ENCODE results near the gene MTUS2. TPM values are rescaled to one million over a fixed set of nuclear protein-coding genes. Genes with fewer than 3 reads are reported as not detected.

Gene MTUS2
- polyA plus RNA-seq (2013) = 0.08 TPM

DNA sequence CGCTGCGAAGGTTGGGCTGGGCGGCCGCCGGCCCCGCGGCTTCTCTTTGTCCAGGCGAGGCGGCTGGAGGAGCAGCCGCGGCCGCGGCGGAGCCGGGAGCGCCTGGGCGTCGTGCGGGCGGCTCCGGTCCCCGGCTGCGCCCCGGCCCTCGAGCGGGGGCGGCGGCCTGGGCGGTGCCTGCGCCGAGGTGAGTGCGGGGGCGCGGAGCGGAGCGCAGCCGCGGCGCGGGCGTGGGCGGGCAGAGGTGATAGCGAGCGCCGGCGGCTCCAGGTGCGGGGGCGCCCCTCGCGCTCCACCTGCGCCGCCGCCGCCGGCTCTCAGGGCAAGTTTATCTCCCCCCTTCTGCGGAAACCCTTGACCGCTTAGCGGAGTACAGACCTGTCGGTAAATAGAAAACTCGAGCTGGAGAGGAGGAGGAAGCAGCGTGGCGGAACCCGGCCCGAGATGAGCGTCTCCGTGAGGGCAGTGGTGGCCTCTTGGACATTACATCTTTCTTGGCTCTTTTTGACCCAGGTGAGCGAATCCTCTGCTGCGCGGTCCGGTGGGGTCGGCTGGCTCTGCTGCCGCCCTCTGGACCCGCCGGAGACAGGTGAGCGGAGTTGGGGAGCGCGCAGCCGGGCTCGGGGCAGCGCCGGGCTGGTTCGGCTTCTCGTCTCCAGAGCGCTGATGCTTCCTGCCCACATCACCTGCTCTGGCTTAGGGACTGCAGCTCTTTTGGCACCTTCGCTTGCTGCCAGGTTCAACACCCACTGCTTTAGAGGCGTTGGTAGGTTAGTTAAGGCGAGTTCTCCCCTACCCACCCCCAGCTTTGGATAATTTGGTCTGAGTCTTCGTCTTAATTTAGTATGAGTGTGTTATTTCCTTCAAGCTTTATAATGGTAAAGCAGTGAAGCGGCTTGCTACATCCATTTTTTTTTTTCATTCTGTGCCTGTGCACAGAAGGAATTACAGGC lies at the start of gene MTUS2:
TSS of gene MTUS2 (plus strand) at position 241 of the 953 bp plus-strand sequence.
- POLR2A ChIA-PET = interaction anchor here (0.7 kb wide), 1 partner anchor 1119 kb away, joined by 4 read pairs; no protein-coding TSS in a partner anchor
- Histone ChIP-seq H3K27me3 (replicated peaks in 2 of 5; ENCODE audit: control insufficient read depth in 4 of 5, insufficient read depth in 5 of 5, low read length in 4 of 5) (peaks cover 14 to 59% (median 34%) of the 10 kb centered on the region in 5 experiments), H3K36me3 (ENCODE audit: control insufficient read depth in 4 of 4, insufficient read depth in 4 of 4, low read length in 3 of 4) (no peaks in the 10 kb centered on the region), H3K4me1 (ENCODE audit: control extremely low read depth in 1 of 4, control insufficient read depth in 4 of 4, insufficient read depth in 4 of 4, low read length in 3 of 4) (peaks cover 7 to 18% (median 14%) of the 10 kb centered on the region in 4 experiments), H3K27ac (ENCODE audit: insufficient read depth in 1 of 2, low read depth in 1 of 2, low read length in 2 of 2, poor library complexity in 1 of 2, severe bottlenecking in 2 of 2) (no peak within 1 kb of the TSS), H3K9me3 (ENCODE audit: control extremely low read depth in 1 of 5, control insufficient read depth in 4 of 5, insufficient read depth in 2 of 5, low read depth in 1 of 5, low read length in 4 of 5) (peaks cover 0 to 13% (median 8%) of the 10 kb centered on the region in 5 experiments), H3K4me3 (ENCODE audit: control insufficient read depth in 1 of 7, extremely low read depth in 1 of 7, insufficient read depth in 4 of 7, low read depth in 2 of 7, low read length in 6 of 7) (peak within 1 kb of the TSS; percentile 42 to 80 (median 61))
- WGBS (ENCODE audit: insufficient coverage) = 0% methylated on average over 78 of the region's 89 CpGs
- CTCF ChIA-PET = interaction anchor here (1.6 kb wide), 1 partner anchor 17 kb away, joined by 3 read pairs; no protein-coding TSS in a partner anchor
- peak in 2 of 3 donors; percentile 34 to 45 for DNase-seq

DNA sequence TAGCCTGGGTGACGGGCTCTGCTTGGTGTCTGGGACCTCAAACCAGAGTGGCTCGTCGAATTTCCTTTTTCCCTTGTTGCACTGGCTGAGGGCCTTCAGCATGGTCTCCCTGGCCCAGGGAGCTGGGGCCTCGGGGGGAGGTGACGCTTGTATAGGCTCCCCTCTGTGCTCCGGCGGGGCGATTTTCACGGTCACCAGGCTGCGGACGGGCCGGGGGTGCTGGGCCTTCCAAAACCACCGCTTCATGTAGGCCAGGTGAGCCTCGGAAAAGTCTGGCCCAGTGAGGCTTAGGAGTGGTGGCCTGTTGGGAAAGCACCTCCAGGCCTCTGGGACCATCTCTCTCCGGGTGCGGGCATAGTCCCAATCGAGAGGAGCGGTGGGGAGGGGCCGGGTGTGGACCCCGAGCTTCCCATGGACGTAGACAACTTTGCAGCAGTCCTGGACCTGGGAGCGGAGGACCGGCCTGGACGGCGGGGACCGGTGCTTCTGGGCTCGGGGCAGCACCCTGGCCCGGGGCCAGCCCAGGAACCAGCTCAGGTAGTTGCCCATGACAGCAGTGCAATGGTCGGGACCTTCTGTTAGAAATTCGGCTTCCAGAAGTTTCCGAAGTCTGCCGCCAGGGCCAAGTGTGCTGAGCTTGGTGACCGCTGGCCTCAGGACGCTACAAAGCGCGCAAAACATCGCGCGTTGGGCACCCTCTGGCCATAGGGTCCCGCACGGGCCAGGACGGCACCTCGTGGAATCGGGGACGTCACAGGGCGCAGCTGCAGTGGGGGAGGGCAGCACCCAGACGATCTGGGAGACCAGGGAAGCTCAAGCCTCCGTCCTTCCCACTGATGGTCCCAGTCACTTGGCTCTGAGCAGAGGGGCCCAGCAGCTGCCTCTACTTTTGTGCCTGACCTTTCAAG lies 41.6 kb upstream of the MTUS2 start:
- Histone ChIP-seq H3K9me3 (ENCODE audit: control extremely low read depth in 1 of 5, control insufficient read depth in 4 of 5, insufficient read depth in 2 of 5, low read depth in 1 of 5, low read length in 4 of 5) (peaks cover 0 to 12% (median 0%) of the 10 kb centered on the region in 5 experiments), H3K36me3 (ENCODE audit: control insufficient read depth in 4 of 4, insufficient read depth in 4 of 4, low read length in 3 of 4) (no peaks in the 10 kb centered on the region), H3K4me1 (ENCODE audit: control extremely low read depth in 1 of 4, control insufficient read depth in 4 of 4, insufficient read depth in 4 of 4, low read length in 3 of 4) (no peaks in the 10 kb centered on the region), H3K27me3 (replicated peaks in 2 of 5; ENCODE audit: control insufficient read depth in 4 of 5, insufficient read depth in 5 of 5, low read length in 4 of 5) (peaks cover 0 to 2% (median 0%) of the 10 kb centered on the region in 5 experiments), H3K27ac (ENCODE audit: insufficient read depth in 1 of 2, low read depth in 1 of 2, low read length in 2 of 2, poor library complexity in 1 of 2, severe bottlenecking in 2 of 2) (no peak overlapping the region), H3K4me3 (ENCODE audit: control insufficient read depth in 1 of 7, extremely low read depth in 1 of 7, insufficient read depth in 4 of 7, low read depth in 2 of 7, low read length in 6 of 7) (no peak overlapping the region)
- CTCF ChIA-PET = no interaction called here
- POLR2A ChIA-PET = no interaction called here
- no peak for DNase-seq
- WGBS (ENCODE audit: insufficient coverage) = 96% methylated on average over 48 of the region's 48 CpGs

DNA sequence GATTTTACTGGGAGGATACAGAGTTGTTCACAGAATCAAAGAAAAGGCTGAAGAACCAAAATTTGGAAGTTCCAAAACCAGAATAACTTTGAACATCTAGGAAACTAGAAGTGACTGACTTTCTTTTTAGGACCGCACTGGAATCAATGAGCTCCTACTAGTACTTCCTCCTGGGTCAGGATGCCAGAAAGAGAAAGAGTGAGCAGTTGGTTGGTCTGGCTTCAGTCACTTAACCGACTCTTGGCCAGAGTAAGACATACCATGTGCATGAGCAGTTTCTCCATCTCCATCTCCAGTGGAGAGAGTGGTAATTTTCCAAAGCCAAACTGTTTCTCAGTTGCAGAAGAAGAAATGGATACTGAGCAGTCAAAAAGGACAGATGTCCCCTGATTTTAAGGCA lies 27.1 kb upstream of the MTUS2 start:
- ChIA-PET CTCF (no interaction called here), POLR2A (no interaction called here)
- H3K36me3 ChIP-seq (ENCODE audit: control insufficient read depth in 4 of 4, insufficient read depth in 4 of 4, low read length in 3 of 4) = no peaks in the 10 kb centered on the region
- H3K27me3 ChIP-seq (replicated peaks in 2 of 5; ENCODE audit: control insufficient read depth in 4 of 5, insufficient read depth in 5 of 5, low read length in 4 of 5) = peaks cover 0 to 9% (median 2%) of the 10 kb centered on the region in 5 experiments
- H3K4me1 ChIP-seq (ENCODE audit: control extremely low read depth in 1 of 4, control insufficient read depth in 4 of 4, insufficient read depth in 4 of 4, low read length in 3 of 4) = peaks cover 0 to 5% (median 2%) of the 10 kb centered on the region in 4 experiments
- DNase-seq = peak in 2 of 3 donors; percentile 22 to 41
- H3K4me3 ChIP-seq (ENCODE audit: control insufficient read depth in 1 of 7, extremely low read depth in 1 of 7, insufficient read depth in 4 of 7, low read depth in 2 of 7, low read length in 6 of 7) = no peak overlapping the region
- 27% methylated on average over 2 of the region's 2 CpGs for WGBS (ENCODE audit: insufficient coverage)
- H3K9me3 ChIP-seq (ENCODE audit: control extremely low read depth in 1 of 5, control insufficient read depth in 4 of 5, insufficient read depth in 2 of 5, low read depth in 1 of 5, low read length in 4 of 5) = no peaks in the 10 kb centered on the region
- no peak overlapping the region for H3K27ac ChIP-seq (ENCODE audit: insufficient read depth in 1 of 2, low read depth in 1 of 2, low read length in 2 of 2, poor library complexity in 1 of 2, severe bottlenecking in 2 of 2)

DNA sequence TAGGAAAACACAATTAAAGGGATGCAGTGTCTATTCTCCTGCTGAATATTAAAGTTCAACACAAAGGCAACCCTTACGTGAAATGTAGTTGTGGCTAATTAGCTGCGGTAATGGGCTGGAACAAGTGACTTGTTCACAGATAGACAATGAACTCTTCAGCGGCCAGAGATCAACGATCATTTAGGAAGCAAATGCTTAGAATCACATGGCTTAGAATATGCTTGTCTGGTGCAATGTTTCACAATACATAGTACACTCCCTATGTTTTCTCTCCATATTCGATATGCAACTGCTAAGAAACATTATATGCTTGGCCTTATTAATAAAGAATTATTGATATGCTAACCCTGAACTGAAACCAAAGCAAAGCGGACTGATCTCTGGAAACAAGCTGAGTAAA lies 25.7 kb upstream of the MTUS2 start:
- H3K4me1 ChIP-seq (ENCODE audit: control extremely low read depth in 1 of 4, control insufficient read depth in 4 of 4, insufficient read depth in 4 of 4, low read length in 3 of 4) = peaks cover 0 to 5% (median 2%) of the 10 kb centered on the region in 4 experiments
- ChIA-PET CTCF (interaction anchor here (0.8 to 2.6 kb wide), 6 partner anchors 114 to 470 kb away, joined by 3 to 12 read pairs (median 6); no protein-coding TSS in a partner anchor), POLR2A (no interaction called here)
- no peak overlapping the region for H3K27ac ChIP-seq (ENCODE audit: insufficient read depth in 1 of 2, low read depth in 1 of 2, low read length in 2 of 2, poor library complexity in 1 of 2, severe bottlenecking in 2 of 2)
- no peak overlapping the region for H3K4me3 ChIP-seq (ENCODE audit: control insufficient read depth in 1 of 7, extremely low read depth in 1 of 7, insufficient read depth in 4 of 7, low read depth in 2 of 7, low read length in 6 of 7)
- no peaks in the 10 kb centered on the region for H3K9me3 ChIP-seq (ENCODE audit: control extremely low read depth in 1 of 5, control insufficient read depth in 4 of 5, insufficient read depth in 2 of 5, low read depth in 1 of 5, low read length in 4 of 5)
- DNase-seq = no peak
- peaks cover 0 to 5% (median 2%) of the 10 kb centered on the region in 5 experiments for H3K27me3 ChIP-seq (replicated peaks in 2 of 5; ENCODE audit: control insufficient read depth in 4 of 5, insufficient read depth in 5 of 5, low read length in 4 of 5)
- H3K36me3 ChIP-seq (ENCODE audit: control insufficient read depth in 4 of 4, insufficient read depth in 4 of 4, low read length in 3 of 4) = no peaks in the 10 kb centered on the region
- WGBS (ENCODE audit: insufficient coverage) = 50% methylated on average over 2 of the region's 6 CpGs

DNA sequence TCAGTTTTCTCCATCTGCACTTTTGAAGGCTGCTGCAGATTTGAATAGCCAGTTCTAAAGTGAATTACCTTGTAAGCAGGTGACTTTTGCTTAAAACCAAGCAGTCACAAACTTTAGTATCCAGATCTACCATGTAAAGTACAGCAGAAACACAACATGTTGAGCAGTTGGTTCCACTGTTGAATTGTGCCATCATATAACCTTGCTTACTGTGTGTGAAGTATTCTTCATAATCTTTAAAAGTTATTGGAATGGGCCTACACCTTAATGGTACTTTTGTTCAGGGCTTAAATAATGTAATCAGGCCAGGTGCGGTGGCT lies 23.2 kb upstream of the MTUS2 start:
- Histone ChIP-seq H3K27ac (ENCODE audit: insufficient read depth in 1 of 2, low read depth in 1 of 2, low read length in 2 of 2, poor library complexity in 1 of 2, severe bottlenecking in 2 of 2) (no peak overlapping the region), H3K9me3 (ENCODE audit: control extremely low read depth in 1 of 5, control insufficient read depth in 4 of 5, insufficient read depth in 2 of 5, low read depth in 1 of 5, low read length in 4 of 5) (no peaks in the 10 kb centered on the region), H3K27me3 (replicated peaks in 2 of 5; ENCODE audit: control insufficient read depth in 4 of 5, insufficient read depth in 5 of 5, low read length in 4 of 5) (peaks cover 0 to 4% (median 0%) of the 10 kb centered on the region in 5 experiments), H3K4me3 (ENCODE audit: control insufficient read depth in 1 of 7, extremely low read depth in 1 of 7, insufficient read depth in 4 of 7, low read depth in 2 of 7, low read length in 6 of 7) (no peak overlapping the region), H3K36me3 (ENCODE audit: control insufficient read depth in 4 of 4, insufficient read depth in 4 of 4, low read length in 3 of 4) (no peaks in the 10 kb centered on the region), H3K4me1 (ENCODE audit: control extremely low read depth in 1 of 4, control insufficient read depth in 4 of 4, insufficient read depth in 4 of 4, low read length in 3 of 4) (peaks cover 0 to 5% (median 2%) of the 10 kb centered on the region in 4 experiments)
- ChIA-PET POLR2A (interaction anchor here (0.9 kb wide), 1 partner anchor 46 kb away, joined by 4 read pairs; no protein-coding TSS in a partner anchor), CTCF (interaction anchor here (0.7 to 2.6 kb wide), 12 partner anchors 9 to 470 kb away, joined by 3 to 7 read pairs (median 4); partner anchors contain the start of gene SLC46A3)
- WGBS (ENCODE audit: insufficient coverage) = no CpG with 5 or more reads among the region's 1 CpG
- no peak for DNase-seq

DNA sequence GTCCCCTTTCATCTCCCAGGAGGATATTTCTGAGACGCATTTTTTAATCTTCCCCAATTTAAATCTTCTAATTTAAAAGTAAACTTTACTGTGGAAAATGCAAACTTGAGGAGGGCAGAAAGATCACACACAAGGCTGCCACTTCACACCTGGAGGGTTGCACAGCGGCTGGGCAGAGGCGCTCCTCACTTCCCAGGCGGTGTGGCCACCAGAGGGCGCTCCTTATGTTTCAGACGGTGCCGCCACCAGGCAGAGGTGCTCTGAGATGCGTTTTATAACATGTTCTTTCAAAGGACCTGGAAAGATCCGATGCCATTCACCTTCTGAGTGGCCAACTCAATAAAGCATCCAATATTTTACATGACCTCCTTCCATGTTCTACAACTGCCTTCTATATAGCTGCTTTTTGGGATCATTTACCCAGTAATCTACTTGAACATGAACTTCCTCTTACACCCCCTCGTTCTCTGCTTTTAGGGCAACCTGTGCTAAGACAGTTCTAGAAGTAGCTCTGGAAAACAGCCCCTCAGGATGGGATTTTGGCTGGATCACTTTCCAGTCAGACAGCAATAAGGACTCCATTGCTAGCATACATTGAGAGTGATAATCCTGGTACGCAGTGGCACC lies 14.8 kb upstream of the MTUS2 start:
- ChIA-PET POLR2A (no interaction called here), CTCF (interaction anchor here (2.2 kb wide), 1 partner anchor 8 kb away, joined by 5 read pairs; no protein-coding TSS in a partner anchor)
- Histone ChIP-seq H3K27me3 (replicated peaks in 2 of 5; ENCODE audit: control insufficient read depth in 4 of 5, insufficient read depth in 5 of 5, low read length in 4 of 5) (peaks cover 0 to 4% (median 0%) of the 10 kb centered on the region in 5 experiments), H3K27ac (ENCODE audit: insufficient read depth in 1 of 2, low read depth in 1 of 2, low read length in 2 of 2, poor library complexity in 1 of 2, severe bottlenecking in 2 of 2) (no peak overlapping the region), H3K4me3 (ENCODE audit: control insufficient read depth in 1 of 7, extremely low read depth in 1 of 7, insufficient read depth in 4 of 7, low read depth in 2 of 7, low read length in 6 of 7) (no peak overlapping the region), H3K36me3 (ENCODE audit: control insufficient read depth in 4 of 4, insufficient read depth in 4 of 4, low read length in 3 of 4) (no peaks in the 10 kb centered on the region), H3K4me1 (ENCODE audit: control extremely low read depth in 1 of 4, control insufficient read depth in 4 of 4, insufficient read depth in 4 of 4, low read length in 3 of 4) (no peaks in the 10 kb centered on the region), H3K9me3 (ENCODE audit: control extremely low read depth in 1 of 5, control insufficient read depth in 4 of 5, insufficient read depth in 2 of 5, low read depth in 1 of 5, low read length in 4 of 5) (peaks cover 0 to 25% (median 7%) of the 10 kb centered on the region in 5 experiments)
- peak in 1 of 3 donors; percentile 26 for DNase-seq
- 44% methylated on average over 7 of the region's 11 CpGs for WGBS (ENCODE audit: insufficient coverage)

Measured in common myeloid progenitor, CD34-positive (primary cell).